Activated CD8-positive, alpha-beta memory T cell treated with anti-CD3 and anti-CD28 coated beads, Interleukin-2, amount 50 U/mL, for 24 hours (primary cell): Measurements from ENCODE around the gene FPR3.

ENCODE experiments used
- DNase-seq: peaks from one replicate; pipeline ENCODE4 v3.0.0-alpha.2; 2020; ENCODE audit errors: extremely low read depth

FPR3 gene

GRCh38 chr19:51807111-51807701, 12.2 kb downstream of the FPR3 start:
- DNase-seq = no peak

GRCh38 chr19:51807925-51808324, 13.0 kb downstream of the FPR3 start:
- DNase-seq = no peak

GRCh38 chr19:51808333-51808986, 13.5 kb downstream of the FPR3 start:
- DNase-seq = no peak

GRCh38 chr19:51809787-51810186, 14.8 kb downstream of the FPR3 start:
- DNase-seq = no peak

GRCh38 chr19:51810223-51810622, 15.3 kb downstream of the FPR3 start:
- DNase-seq = no peak

GRCh38 chr19:51811344-51811743, 16.4 kb downstream of the FPR3 start:
- no peak for DNase-seq

GRCh38 chr19:51815043-51815442, 20.1 kb downstream of the FPR3 start:
- no peak for DNase-seq

GRCh38 chr19:51816711-51817110, 21.8 kb downstream of the FPR3 start:
- no peak for DNase-seq

GRCh38 chr19:51820011-51820410, 25.1 kb downstream of the FPR3 start:
- no peak for DNase-seq

GRCh38 chr19:51820831-51821446, 26.0 kb downstream of the FPR3 start:
- no peak for DNase-seq

- DNase-seq = no peak
Observed at GRCh38 chr19:51821456-51821855, 26.5 kb downstream of the FPR3 start.

- no peak for DNase-seq
Observed at GRCh38 chr19:51821921-51822320, 27.0 kb downstream of the FPR3 start.

GRCh38 chr19:51822325-51822724, 27.4 kb downstream of the FPR3 start:
- no peak for DNase-seq

GRCh38 chr19:51822946-51823345, 28.0 kb downstream of the FPR3 start:
- no peak for DNase-seq

GRCh38 chr19:51824281-51825005, 29.5 kb downstream of the FPR3 start:
- no peak for DNase-seq

- DNase-seq = no peak
Observed at GRCh38 chr19:51830274-51830673, 35.3 kb downstream of the FPR3 start.

- no peak for DNase-seq
Observed at GRCh38 chr19:51837145-51837544, 42.2 kb downstream of the FPR3 start.

GRCh38 chr19:51861870-51862622, 67.1 kb downstream of the FPR3 start:
- DNase-seq = no peak

GRCh38 chr19:51873097-51873496, 78.1 kb downstream of the FPR3 start:
- no peak for DNase-seq
